ENCODE results near the gene CLASP2.
"Not testable (repeated sequence)": the region's sequence is repeated elsewhere in the genome, so short reads cannot be mapped to it uniquely, and the experiment has no call there.

Gene CLASP2

DNA sequence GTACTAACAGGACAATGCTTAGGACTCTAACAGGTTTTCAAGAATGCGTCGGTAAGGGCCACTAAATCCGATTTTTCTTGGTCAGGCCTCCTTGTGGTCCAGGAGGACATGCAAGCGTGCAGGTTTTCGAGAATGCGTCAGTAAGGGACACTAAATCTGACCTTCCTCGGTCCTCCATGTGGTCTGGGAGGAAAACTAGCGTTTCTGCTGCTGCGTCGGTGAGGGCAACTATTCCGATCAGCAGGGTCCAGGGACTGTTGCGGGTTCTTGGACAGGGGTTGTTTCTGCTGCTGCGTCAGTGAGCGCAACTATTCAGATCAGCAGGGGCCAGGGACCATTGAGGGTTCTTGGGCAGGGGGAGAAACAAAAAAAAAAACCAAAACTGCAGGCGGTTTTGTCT is 270.1 kb downstream of the CLASP2 start:
- in situ Hi-C loops (cut with HindIII; ENCODE audit: low pct_unique_long_range_greater_than_20kb, low sequenced_read_pairs), result no loop called here
- TF ChIP-seq JUND (IDR thresholded peaks at IDR 0.05; ENCODE audit: low read depth), result no peak
- no peak for DNase-seq (ENCODE audit: low read depth in 1 of 2, low spot score in 1 of 2)

DNA sequence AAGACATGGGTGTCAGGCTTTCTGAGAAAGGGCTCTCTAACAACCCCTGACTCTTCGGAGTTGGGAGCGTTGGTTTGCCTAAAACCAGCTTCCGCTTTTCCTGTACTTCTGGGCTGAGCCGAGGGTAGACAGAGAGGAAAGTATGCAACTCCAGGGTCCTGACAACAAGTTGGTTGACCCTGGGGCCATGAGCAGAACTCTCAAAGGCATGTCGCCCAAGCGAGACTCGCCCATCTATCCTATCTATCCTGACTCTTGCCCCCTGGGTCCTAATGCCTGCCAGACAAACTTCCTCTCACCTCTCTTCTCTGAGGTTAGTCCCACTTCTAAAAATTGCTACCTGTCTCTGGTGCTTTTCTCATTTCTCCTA is 270.8 kb downstream of the CLASP2 start:
- in situ Hi-C loops (cut with HindIII; ENCODE audit: low pct_unique_long_range_greater_than_20kb, low sequenced_read_pairs); DNase-seq (ENCODE audit: low read depth in 1 of 2, low spot score in 1 of 2): not testable (repeated sequence)
